Measurements from ENCODE around the gene UQCC5. TPM values are rescaled to one million over a fixed set of nuclear protein-coding genes. Genes with fewer than 3 reads are reported as not detected.

The UQCC5 gene
- total RNA-seq, 4 donors from 2014 or later, result 1.9 to 47.5 (median 18.7) TPM

DNA sequence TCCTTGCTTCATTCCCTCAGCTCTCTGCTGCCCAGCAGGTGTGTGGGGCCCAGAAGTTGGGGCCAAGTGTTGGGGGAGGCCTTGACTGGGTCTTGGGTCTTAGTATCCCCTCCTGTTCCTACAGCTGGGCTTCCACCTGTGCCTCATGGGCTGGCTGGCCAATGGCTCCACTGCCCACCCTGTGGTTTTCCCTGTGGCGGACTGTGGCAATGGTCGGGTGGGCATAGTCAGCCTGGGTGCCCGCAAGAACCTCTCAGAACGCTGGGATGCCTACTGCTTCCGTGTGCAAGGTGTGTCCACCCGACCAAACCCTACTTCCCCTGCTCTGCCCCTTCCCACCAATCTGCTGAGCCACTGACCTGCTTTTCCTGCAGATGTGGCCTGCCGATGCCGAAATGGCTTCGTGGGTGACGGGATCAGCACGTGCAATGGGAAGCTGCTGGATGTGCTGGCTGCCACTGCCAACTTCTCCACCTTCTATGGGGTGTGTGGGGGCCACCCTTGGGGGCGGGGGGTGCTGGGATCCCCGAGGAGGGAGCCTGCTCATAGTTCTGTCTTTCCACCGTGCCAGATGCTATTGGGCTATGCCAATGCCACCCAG is 13.7 kb upstream of the UQCC5 start:
- no peak for ATAC-seq
- no peak overlapping the region for H3K4me3 ChIP-seq
- no peaks in the 10 kb centered on the region for H3K27me3 ChIP-seq
- no peaks in the 10 kb centered on the region for H3K9me3 ChIP-seq
- peaks cover 0 to 35% (median 4%) of the 10 kb centered on the region in 3 donors for H3K4me1 ChIP-seq
- peaks cover 0 to 71% of the 10 kb centered on the region in 2 donors for H3K36me3 ChIP-seq
- TF ChIP-seq POLR2AphosphoS5 (IDR thresholded peaks at IDR 0.05) (no peak), EP300 (IDR thresholded peaks at IDR 0.05) (no peak), POLR2A (IDR thresholded peaks at IDR 0.05) (no peak)
- TF ChIP-seq, protein P1, sequence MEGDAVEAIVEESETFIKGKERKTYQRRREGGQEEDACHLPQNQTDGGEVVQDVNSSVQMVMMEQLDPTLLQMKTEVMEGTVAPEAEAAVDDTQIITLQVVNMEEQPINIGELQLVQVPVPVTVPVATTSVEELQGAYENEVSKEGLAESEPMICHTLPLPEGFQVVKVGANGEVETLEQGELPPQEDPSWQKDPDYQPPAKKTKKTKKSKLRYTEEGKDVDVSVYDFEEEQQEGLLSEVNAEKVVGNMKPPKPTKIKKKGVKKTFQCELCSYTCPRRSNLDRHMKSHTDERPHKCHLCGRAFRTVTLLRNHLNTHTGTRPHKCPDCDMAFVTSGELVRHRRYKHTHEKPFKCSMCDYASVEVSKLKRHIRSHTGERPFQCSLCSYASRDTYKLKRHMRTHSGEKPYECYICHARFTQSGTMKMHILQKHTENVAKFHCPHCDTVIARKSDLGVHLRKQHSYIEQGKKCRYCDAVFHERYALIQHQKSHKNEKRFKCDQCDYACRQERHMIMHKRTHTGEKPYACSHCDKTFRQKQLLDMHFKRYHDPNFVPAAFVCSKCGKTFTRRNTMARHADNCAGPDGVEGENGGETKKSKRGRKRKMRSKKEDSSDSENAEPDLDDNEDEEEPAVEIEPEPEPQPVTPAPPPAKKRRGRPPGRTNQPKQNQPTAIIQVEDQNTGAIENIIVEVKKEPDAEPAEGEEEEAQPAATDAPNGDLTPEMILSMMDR (IDR thresholded peaks at IDR 0.05), result no peak
- 82% methylated on average over 3 of the region's 14 CpGs; no CpG with 5 or more reads in 1 of the 2 donors for WGBS, 2 donors (ENCODE audit: low coverage in 1 of 2)
- H3K27ac ChIP-seq, result no peak overlapping the region

DNA sequence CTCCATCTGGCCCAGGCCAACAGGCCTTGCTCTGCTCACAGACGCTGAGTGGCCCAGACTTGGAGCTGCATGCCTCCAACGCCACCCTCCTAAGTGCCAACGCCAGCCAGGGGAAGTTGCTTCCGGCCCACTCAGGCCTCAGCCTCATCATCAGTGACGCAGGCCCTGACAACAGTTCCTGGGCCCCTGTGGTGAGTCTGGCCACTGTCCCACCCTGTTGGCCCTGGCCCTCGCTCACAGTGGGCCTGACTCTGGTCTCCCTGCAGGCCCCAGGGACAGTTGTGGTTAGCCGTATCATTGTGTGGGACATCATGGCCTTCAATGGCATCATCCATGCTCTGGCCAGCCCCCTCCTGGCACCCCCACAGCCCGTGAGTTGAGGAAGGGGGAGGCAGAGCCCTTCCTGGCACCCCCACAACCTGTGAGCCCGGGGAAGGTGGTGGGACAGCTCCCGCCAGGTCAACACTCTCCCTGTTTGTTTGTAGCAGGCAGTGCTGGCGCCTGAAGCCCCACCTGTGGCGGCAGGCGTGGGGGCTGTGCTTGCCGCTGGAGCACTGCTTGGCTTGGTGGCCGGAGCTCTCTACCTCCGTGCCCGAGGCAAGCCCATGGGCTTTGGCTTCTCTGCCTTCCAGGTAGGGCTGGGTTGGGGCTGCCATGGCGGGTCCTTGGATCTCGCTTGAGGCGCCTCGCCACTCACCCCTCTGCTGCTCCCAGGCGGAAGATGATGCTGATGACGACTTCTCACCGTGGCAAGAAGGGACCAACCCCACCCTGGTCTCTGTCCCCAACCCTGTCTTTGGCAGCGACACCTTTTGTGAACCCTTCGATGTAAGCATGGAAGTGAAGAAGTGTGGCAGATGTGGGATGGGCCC is 12.8 kb upstream of the UQCC5 start:
- Histone ChIP-seq H3K27me3 (no peaks in the 10 kb centered on the region), H3K4me3 (no peak overlapping the region), H3K9me3 (no peaks in the 10 kb centered on the region), H3K4me1 (peaks cover 0 to 33% (median 4%) of the 10 kb centered on the region in 3 donors), H3K27ac (peak overlapping the region in 1 of 4 donors; percentile 61), H3K36me3 (peaks cover 0 to 80% of the 10 kb centered on the region in 2 donors)
- no peak for ATAC-seq
- 93% methylated on average over 3 of the region's 26 CpGs; no CpG with 5 or more reads in 1 of the 2 donors for WGBS, 2 donors (ENCODE audit: low coverage in 1 of 2)
- TF ChIP-seq, protein P1 (IDR thresholded peaks at IDR 0.05), result no peak
- TF ChIP-seq POLR2AphosphoS5 (IDR thresholded peaks at IDR 0.05) (no peak), EP300 (IDR thresholded peaks at IDR 0.05) (no peak), POLR2A (IDR thresholded peaks at IDR 0.05) (no peak)

DNA sequence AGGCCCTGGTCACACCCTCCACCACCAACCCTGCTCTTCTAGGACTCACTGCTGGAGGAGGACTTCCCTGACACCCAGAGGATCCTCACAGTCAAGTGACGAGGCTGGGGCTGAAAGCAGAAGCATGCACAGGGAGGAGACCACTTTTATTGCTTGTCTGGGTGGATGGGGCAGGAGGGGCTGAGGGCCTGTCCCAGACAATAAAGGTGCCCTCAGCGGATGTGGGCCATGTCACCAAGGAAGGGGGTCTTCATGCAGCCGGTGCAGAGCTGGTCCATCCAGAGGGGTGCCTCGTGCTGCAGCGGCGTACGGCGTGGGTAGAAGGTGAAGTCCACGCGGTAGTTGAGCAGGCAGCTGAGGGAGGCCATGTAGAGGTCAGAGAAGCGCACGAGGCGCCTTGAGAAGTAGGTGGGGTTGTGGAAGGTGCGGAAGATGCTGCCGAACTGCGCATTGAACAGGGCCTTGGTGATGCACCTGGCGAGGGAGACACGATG is 12.1 kb upstream of the UQCC5 start:
- no peak for ATAC-seq
- no peak for TF ChIP-seq EP300 (IDR thresholded peaks at IDR 0.05)
- TF ChIP-seq POLR2A (IDR thresholded peaks at IDR 0.05), result no peak
- no peak for TF ChIP-seq POLR2AphosphoS5 (IDR thresholded peaks at IDR 0.05)
- TF ChIP-seq, protein P1 (IDR thresholded peaks at IDR 0.05), result no peak
- 80 to 97% methylated on average over 1 to 15 of the region's 18 CpGs for WGBS, 2 donors (ENCODE audit: low coverage in 1 of 2)
- Histone ChIP-seq H3K4me3 (no peak overlapping the region), H3K36me3 (peaks cover 0 to 84% of the 10 kb centered on the region in 2 donors), H3K27me3 (no peaks in the 10 kb centered on the region), H3K27ac (peak overlapping the region in 3 of 4 donors; percentile 39 to 73 (median 61)), H3K4me1 (peaks cover 0 to 34% (median 4%) of the 10 kb centered on the region in 3 donors), H3K9me3 (no peaks in the 10 kb centered on the region)

DNA sequence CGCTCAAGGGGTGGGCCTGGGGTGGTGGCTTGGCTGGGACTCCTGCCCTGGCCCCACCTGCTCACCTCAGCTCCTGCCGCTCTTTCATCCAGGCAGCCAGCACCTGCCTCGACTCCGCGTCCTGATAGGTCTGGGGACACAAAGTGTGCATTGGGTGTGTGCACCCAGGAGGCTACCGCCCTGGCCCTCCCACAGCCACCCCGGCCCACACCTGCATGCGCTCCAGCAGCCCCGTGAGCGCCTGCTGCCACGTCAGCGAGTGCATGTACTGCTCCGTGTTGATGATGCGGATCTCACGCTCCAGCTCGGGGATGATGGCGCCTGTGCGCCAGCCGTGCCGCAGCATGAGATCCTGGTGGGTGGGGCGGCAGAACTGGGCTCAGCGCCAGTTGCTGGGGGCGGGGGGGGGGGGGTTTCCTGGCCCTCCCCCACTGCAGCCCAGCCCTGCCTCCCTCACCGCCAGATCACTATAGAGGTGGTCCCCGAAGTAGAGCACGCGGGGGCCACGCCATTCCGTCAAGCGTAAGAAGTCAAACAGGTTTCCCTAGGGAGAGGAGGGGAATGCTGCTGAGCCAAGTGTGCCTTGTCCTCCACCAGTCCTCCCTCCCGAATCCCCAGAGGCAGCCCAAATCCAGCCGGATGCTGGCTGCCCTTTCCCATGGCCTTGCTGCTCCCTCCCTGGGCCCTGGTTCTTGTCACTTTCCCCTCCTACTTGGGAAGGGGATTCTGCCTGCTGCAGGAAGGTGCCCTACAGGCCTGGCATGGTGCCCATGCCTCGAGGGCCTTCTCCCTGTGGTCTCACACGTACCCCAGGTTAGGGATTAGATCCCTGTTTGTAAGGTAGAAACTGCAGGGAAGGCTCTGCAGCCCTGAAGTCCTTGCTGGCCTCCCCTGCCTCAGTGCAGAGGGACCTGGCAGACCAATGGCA is 11.4 kb upstream of the UQCC5 start:
- no peak overlapping the region for H3K4me3 ChIP-seq
- peak; percentile 6 for ATAC-seq
- peaks cover 0 to 79% of the 10 kb centered on the region in 2 donors for H3K36me3 ChIP-seq
- peak overlapping the region in 3 of 4 donors; percentile 39 to 73 (median 61) for H3K27ac ChIP-seq
- H3K4me1 ChIP-seq, result peaks cover 5 to 41% (median 10%) of the 10 kb centered on the region in 3 donors
- H3K9me3 ChIP-seq, result no peaks in the 10 kb centered on the region
- TF ChIP-seq POLR2A (IDR thresholded peaks at IDR 0.05) (no peak), EP300 (IDR thresholded peaks at IDR 0.05) (no peak), POLR2AphosphoS5 (IDR thresholded peaks at IDR 0.05) (no peak)
- TF ChIP-seq, protein P1 (IDR thresholded peaks at IDR 0.05), result no peak
- 69 to 70% methylated on average over 2 to 9 of the region's 34 CpGs for WGBS, 2 donors (ENCODE audit: low coverage in 1 of 2)
- no peaks in the 10 kb centered on the region for H3K27me3 ChIP-seq
